Measurements from ENCODE around the gene PAX6.
A peak's percentile ranks its signal among the peaks of the same experiment; 100 is the strongest.

PAX6 gene

DNA sequence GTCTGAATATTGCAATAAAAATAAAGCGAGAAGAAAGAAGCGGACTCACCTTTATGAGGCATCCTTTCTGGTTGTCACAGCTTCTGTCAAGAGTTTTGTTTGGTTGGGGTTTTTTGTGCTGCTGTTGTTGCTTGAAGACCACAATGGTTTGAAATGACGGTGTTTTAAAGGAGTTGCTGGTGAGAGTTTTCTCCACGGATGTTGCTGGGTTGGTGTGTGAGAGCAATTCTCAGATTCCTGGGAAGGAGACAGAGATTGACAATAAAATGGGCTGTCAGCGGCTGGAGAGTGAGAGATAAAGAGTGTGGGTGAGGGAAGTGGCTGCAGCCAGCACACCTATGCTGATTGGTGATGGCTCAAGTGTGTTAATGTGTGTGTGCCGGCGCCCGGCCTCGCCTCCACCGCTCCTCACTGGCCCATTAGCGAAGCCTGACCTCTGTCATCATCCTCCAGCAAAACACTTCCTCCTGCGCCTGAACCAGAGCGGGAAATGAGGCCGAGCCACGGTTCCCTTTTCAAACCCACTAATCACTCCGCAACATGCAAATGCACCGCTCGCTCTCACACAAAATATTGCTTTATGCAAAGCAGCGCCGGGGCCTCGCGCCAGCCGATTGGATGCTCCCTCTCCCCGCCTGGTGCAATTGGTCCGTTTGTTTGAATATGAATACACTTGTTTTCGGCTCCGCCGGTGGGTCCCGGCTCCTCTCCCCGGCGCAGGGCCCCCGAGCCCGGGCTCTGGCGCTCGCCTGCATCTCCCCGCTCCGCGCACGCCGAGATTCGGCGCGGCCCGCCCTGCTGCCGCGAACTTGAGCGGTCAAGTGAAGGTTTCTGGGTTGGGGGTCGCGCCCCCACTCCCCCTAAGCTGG, at the start of gene PAX6:
Gene PAX6 (minus strand): TSS at position 544 of the 869 bp plus-strand sequence. CDS start 4,911 bp downstream, outside the sequence.
- peak within 1 kb of the TSS; percentile 41 for H3K4me3 ChIP-seq (ENCODE audit: low read depth, low read length)
- peak; percentile 48 for DNase-seq (ENCODE audit: low read depth)
- no peak for TF ChIP-seq CTCF (IDR thresholded peaks at IDR 0.05; ENCODE audit: low read depth, low read length, missing control alignments)

- TF ChIP-seq CTCF (IDR thresholded peaks at IDR 0.05; ENCODE audit: low read depth, low read length, missing control alignments), result no peak
- DNase-seq (ENCODE audit: low read depth), result no peak
Measured at GRCh38 chr11:31860391-31860790, 49.3 kb upstream of the PAX6 start.

GRCh38 chr11:31856248-31856647, 45.1 kb upstream of the PAX6 start:
- DNase-seq (ENCODE audit: low read depth), result no peak
- TF ChIP-seq CTCF (IDR thresholded peaks at IDR 0.05; ENCODE audit: low read depth, low read length, missing control alignments), result no peak
- no peak overlapping the region for H3K4me3 ChIP-seq (ENCODE audit: low read depth, low read length)

More at GRCh38 chr11:31860391-31860790, 49.3 kb upstream of the PAX6 start:
- H3K4me3 ChIP-seq (ENCODE audit: low read depth, low read length), result no peak overlapping the region

DNA sequence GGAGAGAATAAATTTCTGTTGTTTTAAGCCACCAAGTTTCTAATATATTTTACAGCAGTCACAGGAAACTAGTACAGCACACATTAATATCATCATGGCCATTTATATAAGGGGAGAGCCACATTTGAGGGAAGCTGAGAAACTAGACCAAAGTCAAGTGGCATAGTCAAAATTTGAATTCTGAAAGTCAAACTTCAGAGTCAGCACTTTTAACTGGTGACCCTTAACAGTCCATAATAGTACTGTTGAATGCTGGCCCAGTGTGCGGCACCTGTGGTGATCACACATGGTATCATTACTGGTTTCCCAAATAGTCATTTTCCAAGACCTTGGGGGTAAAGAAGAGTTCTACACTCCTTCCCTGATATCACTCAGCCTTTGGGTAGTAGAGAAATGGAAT, 44.3 kb upstream of the PAX6 start:
- H3K4me3 ChIP-seq (ENCODE audit: low read depth, low read length), result no peak overlapping the region
- no peak for TF ChIP-seq CTCF (IDR thresholded peaks at IDR 0.05; ENCODE audit: low read depth, low read length, missing control alignments)
- DNase-seq (ENCODE audit: low read depth), result no peak

DNA sequence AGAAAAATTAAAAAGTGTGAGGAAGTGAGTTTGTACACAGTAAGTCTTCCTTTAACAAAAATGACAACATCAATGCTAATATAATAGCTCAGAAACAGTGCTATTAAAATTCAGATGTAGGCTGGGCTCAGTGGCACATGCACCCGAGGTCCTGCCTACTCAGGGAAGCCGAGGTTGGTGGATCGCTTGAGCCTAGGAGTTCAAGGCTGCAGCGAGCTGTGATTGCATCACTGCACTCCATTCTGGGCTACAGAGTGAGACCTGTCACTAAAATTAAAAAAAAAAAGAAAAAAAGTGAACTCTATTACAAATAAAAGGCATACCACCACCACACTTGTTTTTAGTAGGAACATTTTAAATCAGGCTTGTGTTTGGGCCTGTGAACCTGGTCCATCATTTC, 39.2 kb upstream of the PAX6 start:
- no peak for DNase-seq (ENCODE audit: low read depth)
- no peak overlapping the region for H3K4me3 ChIP-seq (ENCODE audit: low read depth, low read length)
- TF ChIP-seq CTCF (IDR thresholded peaks at IDR 0.05; ENCODE audit: low read depth, low read length, missing control alignments), result no peak

GRCh38 chr11:31847761-31848160, 36.6 kb upstream of the PAX6 start:
- DNase-seq (ENCODE audit: low read depth), result no peak
- H3K4me3 ChIP-seq (ENCODE audit: low read depth, low read length), result no peak overlapping the region
- no peak for TF ChIP-seq CTCF (IDR thresholded peaks at IDR 0.05; ENCODE audit: low read depth, low read length, missing control alignments)

GRCh38 chr11:31845331-31845730, 34.2 kb upstream of the PAX6 start:
- H3K4me3 ChIP-seq (ENCODE audit: low read depth, low read length), result no peak overlapping the region
- no peak for TF ChIP-seq CTCF (IDR thresholded peaks at IDR 0.05; ENCODE audit: low read depth, low read length, missing control alignments)
- no peak for DNase-seq (ENCODE audit: low read depth)

Data from GM12864 (cell line).